ENCODE results near the gene AHRR.

AHRR gene

DNA sequence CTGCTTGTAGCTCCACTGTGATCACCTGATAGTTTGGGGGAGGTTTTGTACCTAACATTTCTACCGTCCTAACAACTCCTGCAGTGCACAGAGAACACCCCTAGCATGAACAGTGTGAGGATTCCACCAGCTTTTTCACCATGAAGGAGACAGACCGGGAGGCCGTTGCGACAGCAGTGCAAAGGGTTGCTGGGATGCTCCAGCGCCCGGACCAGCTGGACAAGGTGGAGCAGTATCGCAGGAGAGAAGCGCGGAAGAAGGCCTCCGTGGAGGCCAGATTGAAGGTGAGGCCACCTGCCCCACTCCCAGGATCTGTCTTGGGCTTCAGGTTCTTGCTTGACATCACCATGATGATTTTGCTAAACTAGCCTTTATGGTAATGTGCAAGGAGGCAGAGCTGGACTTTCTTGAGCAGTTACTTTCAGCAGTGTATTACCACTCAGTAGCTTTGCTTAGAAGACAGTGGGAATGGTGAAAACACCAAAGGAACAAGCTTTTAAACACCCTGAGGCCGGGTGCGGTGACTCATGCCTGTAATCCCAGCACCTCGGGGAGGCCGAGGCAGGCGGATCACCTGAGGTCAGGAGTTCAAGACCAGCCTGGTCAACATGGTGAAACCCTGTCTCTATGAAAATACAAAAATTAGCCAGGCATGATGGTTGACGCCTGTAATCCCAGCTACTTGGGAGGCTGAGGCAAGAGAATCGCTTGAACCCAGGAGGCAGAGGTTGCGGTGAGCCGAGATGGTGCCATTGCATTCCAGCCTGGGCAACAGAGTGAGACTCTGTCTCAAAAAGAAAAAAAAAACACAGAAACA lies 124.8 kb downstream of the AHRR start:
- Histone ChIP-seq H3K4me1 (ENCODE audit: control insufficient read depth, insufficient read depth, low read length) (no peaks in the 10 kb centered on the region), H3K9me3 (ENCODE audit: control insufficient read depth, insufficient read depth, low read length) (no peaks in the 10 kb centered on the region), H3K36me3 (ENCODE audit: control insufficient read depth, insufficient read depth, low read length) (peaks cover 47% of the 10 kb centered on the region), H3K27me3 (ENCODE audit: control insufficient read depth, insufficient read depth, low read length) (no peaks in the 10 kb centered on the region; the same call in 1 of the 2 replicates), H3K9ac (ENCODE audit: low read depth, low read length) (no peak overlapping the region), H3K4me3 (ENCODE audit: low read depth, low read length) (no peak overlapping the region), H3K27ac (ENCODE audit: low read depth, low read length) (no peak overlapping the region)

DNA sequence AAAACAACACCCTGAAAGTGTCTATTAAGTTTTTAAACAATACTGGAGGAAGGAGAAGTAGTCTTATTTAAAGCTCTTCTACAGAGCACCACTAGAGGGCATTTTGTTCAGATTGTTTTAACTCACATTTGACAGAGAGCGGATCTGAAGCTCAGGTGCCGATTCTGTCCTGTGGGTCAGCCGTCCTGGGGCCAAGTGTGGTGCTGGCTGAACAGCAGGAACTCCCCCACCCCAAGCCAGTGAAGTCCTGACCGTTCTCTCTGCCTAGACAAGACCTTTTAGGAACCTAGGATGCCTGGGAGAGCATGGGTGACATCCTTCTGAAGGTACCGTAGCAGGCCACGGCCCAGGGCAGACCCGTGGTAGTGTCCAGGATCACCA lies 125.4 kb downstream of the AHRR start:
- no peaks in the 10 kb centered on the region; the same call in 1 of the 2 replicates for H3K27me3 ChIP-seq (ENCODE audit: control insufficient read depth, insufficient read depth, low read length)
- peaks cover 49% of the 10 kb centered on the region for H3K36me3 ChIP-seq (ENCODE audit: control insufficient read depth, insufficient read depth, low read length)
- H3K4me3 ChIP-seq (ENCODE audit: low read depth, low read length), result no peak overlapping the region
- no peak overlapping the region for H3K9ac ChIP-seq (ENCODE audit: low read depth, low read length)
- no peaks in the 10 kb centered on the region for H3K4me1 ChIP-seq (ENCODE audit: control insufficient read depth, insufficient read depth, low read length)
- H3K27ac ChIP-seq (ENCODE audit: low read depth, low read length), result no peak overlapping the region
- no peaks in the 10 kb centered on the region for H3K9me3 ChIP-seq (ENCODE audit: control insufficient read depth, insufficient read depth, low read length)

GRCh38 chr5:447501-447900 lies 126.0 kb downstream of the AHRR start:
- no peaks in the 10 kb centered on the region for H3K9me3 ChIP-seq (ENCODE audit: control insufficient read depth, insufficient read depth, low read length)
- H3K27ac ChIP-seq (ENCODE audit: low read depth, low read length), result no peak overlapping the region
- H3K27me3 ChIP-seq (ENCODE audit: control insufficient read depth, insufficient read depth, low read length), result no peaks in the 10 kb centered on the region; the same call in 1 of the 2 replicates
- H3K36me3 ChIP-seq (ENCODE audit: control insufficient read depth, insufficient read depth, low read length), result peaks cover 54% of the 10 kb centered on the region
- no peaks in the 10 kb centered on the region for H3K4me1 ChIP-seq (ENCODE audit: control insufficient read depth, insufficient read depth, low read length)
- H3K4me3 ChIP-seq (ENCODE audit: low read depth, low read length), result no peak overlapping the region
- H3K9ac ChIP-seq (ENCODE audit: low read depth, low read length), result no peak overlapping the region

DNA sequence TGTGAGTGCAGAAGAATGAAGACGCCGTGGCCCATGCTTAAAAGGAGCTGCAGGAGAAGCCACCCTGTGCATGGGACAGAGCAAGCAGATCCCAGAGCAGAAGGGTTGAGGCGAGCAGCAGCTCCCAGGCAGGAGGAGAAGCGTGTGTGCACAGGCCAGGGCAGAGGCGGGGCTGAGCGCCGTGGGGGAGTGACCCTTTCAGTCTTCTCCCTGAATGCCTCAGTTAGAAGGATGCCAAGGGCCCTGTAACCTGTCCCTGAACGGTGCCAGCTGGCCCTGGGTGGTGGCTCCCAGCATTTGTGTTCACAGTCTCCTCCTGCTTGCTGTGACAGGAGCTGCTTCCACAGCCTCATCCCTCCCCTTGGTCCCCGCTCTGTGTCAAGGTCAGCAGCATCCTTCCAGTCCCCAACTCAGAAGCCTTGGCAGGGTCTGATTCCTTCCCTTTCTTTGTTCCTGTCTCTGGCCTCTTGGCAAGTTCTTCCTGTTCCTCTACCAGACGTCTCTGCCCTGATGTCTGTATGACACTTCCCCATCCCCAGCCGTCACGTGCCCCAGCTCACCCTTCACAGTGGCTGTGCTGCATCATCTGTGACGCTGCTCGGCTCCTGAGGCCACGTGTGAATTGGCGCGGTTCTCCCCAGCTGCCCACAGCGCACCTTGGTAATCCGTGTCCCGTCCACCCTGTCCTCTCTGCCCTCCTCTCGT lies 126.7 kb downstream of the AHRR start:
- no peaks in the 10 kb centered on the region for H3K9me3 ChIP-seq (ENCODE audit: control insufficient read depth, insufficient read depth, low read length)
- no peak overlapping the region for H3K4me3 ChIP-seq (ENCODE audit: low read depth, low read length)
- H3K27ac ChIP-seq (ENCODE audit: low read depth, low read length), result no peak overlapping the region
- peaks cover 59% of the 10 kb centered on the region for H3K36me3 ChIP-seq (ENCODE audit: control insufficient read depth, insufficient read depth, low read length)
- no peak overlapping the region for H3K9ac ChIP-seq (ENCODE audit: low read depth, low read length)
- no peaks in the 10 kb centered on the region; the same call in 1 of the 2 replicates for H3K27me3 ChIP-seq (ENCODE audit: control insufficient read depth, insufficient read depth, low read length)
- H3K4me1 ChIP-seq (ENCODE audit: control insufficient read depth, insufficient read depth, low read length), result no peaks in the 10 kb centered on the region

- H3K4me1 ChIP-seq (ENCODE audit: control insufficient read depth, insufficient read depth, low read length), result no peaks in the 10 kb centered on the region
- no peaks in the 10 kb centered on the region for H3K27me3 ChIP-seq (ENCODE audit: control insufficient read depth, insufficient read depth, low read length)
- H3K9ac ChIP-seq (ENCODE audit: low read depth, low read length), result no peak overlapping the region
- H3K36me3 ChIP-seq (ENCODE audit: control insufficient read depth, insufficient read depth, low read length), result peaks cover 65% of the 10 kb centered on the region
- H3K9me3 ChIP-seq (ENCODE audit: control insufficient read depth, insufficient read depth, low read length), result no peaks in the 10 kb centered on the region
- H3K4me3 ChIP-seq (ENCODE audit: low read depth, low read length), result no peak overlapping the region
- no peak overlapping the region for H3K27ac ChIP-seq (ENCODE audit: low read depth, low read length)
Measured at GRCh38 chr5:448766-449090, 127.2 kb downstream of the AHRR start.

GRCh38 chr5:449151-449550 lies 127.6 kb downstream of the AHRR start:
- H3K36me3 ChIP-seq (ENCODE audit: control insufficient read depth, insufficient read depth, low read length), result peaks cover 69% of the 10 kb centered on the region
- no peak overlapping the region for H3K9ac ChIP-seq (ENCODE audit: low read depth, low read length)
- H3K27me3 ChIP-seq (ENCODE audit: control insufficient read depth, insufficient read depth, low read length), result no peaks in the 10 kb centered on the region
- H3K4me3 ChIP-seq (ENCODE audit: low read depth, low read length), result no peak overlapping the region
- no peaks in the 10 kb centered on the region for H3K4me1 ChIP-seq (ENCODE audit: control insufficient read depth, insufficient read depth, low read length)
- H3K27ac ChIP-seq (ENCODE audit: low read depth, low read length), result no peak overlapping the region
- H3K9me3 ChIP-seq (ENCODE audit: control insufficient read depth, insufficient read depth, low read length), result no peaks in the 10 kb centered on the region

DNA sequence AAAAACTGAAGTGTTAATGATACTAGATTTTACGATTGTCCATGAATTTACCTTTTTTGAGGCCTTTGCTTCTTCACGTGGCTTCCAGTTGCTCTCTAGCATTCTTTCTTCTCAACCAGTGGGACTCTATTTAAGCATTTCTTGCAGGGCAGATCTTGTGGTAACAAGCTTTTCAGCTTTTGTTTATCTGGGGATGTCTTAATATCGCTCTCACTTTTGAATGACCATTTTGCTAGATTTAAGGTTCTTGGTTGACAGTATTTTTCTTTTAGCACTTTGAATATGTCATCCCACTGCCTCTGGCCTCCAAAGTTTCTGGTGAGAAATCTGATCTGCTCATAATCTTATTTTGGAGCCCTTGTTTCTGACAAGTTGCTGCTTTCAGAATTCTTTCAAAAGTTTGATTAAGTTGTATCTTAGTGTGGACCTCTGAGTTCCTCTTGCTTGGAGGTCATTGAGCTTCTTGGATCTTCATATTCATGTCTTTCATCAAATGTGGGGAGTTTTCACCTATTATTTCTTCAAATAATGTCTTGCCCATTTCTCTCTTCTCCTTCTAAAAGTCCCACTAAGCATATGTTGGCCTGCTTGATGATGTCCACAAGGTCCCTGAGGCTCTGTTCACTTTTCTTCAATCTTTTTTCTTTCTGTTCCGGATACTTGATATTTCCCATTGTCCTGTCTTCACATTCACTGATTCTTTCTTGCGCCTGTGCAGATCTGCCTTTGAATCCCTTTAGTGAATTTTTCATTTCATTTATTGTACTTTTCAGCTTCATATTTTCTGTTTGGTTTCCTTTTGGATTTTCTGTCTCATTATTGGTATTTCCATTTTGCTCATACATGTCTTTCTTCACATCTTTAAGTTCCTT lies 130.3 kb downstream of the AHRR start:
- peaks cover 10% of the 10 kb centered on the region for H3K4me1 ChIP-seq (ENCODE audit: control insufficient read depth, insufficient read depth, low read length)
- H3K27me3 ChIP-seq (ENCODE audit: control insufficient read depth, insufficient read depth, low read length), result no peaks in the 10 kb centered on the region
- no peak overlapping the region for H3K9ac ChIP-seq (ENCODE audit: low read depth, low read length)
- no peak overlapping the region for H3K4me3 ChIP-seq (ENCODE audit: low read depth, low read length)
- H3K9me3 ChIP-seq (ENCODE audit: control insufficient read depth, insufficient read depth, low read length), result no peaks in the 10 kb centered on the region
- peaks cover 73% of the 10 kb centered on the region for H3K36me3 ChIP-seq (ENCODE audit: control insufficient read depth, insufficient read depth, low read length)
- no peak overlapping the region for H3K27ac ChIP-seq (ENCODE audit: low read depth, low read length)

- H3K4me3 ChIP-seq (ENCODE audit: low read depth, low read length), result no peak overlapping the region
- H3K27ac ChIP-seq (ENCODE audit: low read depth, low read length), result no peak overlapping the region
- H3K27me3 ChIP-seq (ENCODE audit: control insufficient read depth, insufficient read depth, low read length), result no peaks in the 10 kb centered on the region
- no peak overlapping the region for H3K9ac ChIP-seq (ENCODE audit: low read depth, low read length)
- peaks cover 73% of the 10 kb centered on the region for H3K36me3 ChIP-seq (ENCODE audit: control insufficient read depth, insufficient read depth, low read length)
- H3K4me1 ChIP-seq (ENCODE audit: control insufficient read depth, insufficient read depth, low read length), result peaks cover 10% of the 10 kb centered on the region
- no peaks in the 10 kb centered on the region for H3K9me3 ChIP-seq (ENCODE audit: control insufficient read depth, insufficient read depth, low read length)
Measured at GRCh38 chr5:452978-453710, 131.6 kb downstream of the AHRR start.

GRCh38 chr5:453725-454481 lies 132.4 kb downstream of the AHRR start:
- peaks cover 68% of the 10 kb centered on the region for H3K36me3 ChIP-seq (ENCODE audit: control insufficient read depth, insufficient read depth, low read length)
- H3K27me3 ChIP-seq (ENCODE audit: control insufficient read depth, insufficient read depth, low read length), result no peaks in the 10 kb centered on the region
- no peak overlapping the region for H3K27ac ChIP-seq (ENCODE audit: low read depth, low read length)
- no peak overlapping the region for H3K9ac ChIP-seq (ENCODE audit: low read depth, low read length)
- H3K9me3 ChIP-seq (ENCODE audit: control insufficient read depth, insufficient read depth, low read length), result no peaks in the 10 kb centered on the region
- H3K4me3 ChIP-seq (ENCODE audit: low read depth, low read length), result no peak overlapping the region
- H3K4me1 ChIP-seq (ENCODE audit: control insufficient read depth, insufficient read depth, low read length), result peaks cover 10% of the 10 kb centered on the region

GRCh38 chr5:454936-455335 lies 133.4 kb downstream of the AHRR start:
- Histone ChIP-seq H3K27ac (ENCODE audit: low read depth, low read length) (no peak overlapping the region), H3K9ac (ENCODE audit: low read depth, low read length) (no peak overlapping the region), H3K36me3 (ENCODE audit: control insufficient read depth, insufficient read depth, low read length) (peaks cover 66% of the 10 kb centered on the region), H3K4me1 (ENCODE audit: control insufficient read depth, insufficient read depth, low read length) (peaks cover 10% of the 10 kb centered on the region), H3K4me3 (ENCODE audit: low read depth, low read length) (no peak overlapping the region), H3K9me3 (ENCODE audit: control insufficient read depth, insufficient read depth, low read length) (no peaks in the 10 kb centered on the region), H3K27me3 (ENCODE audit: control insufficient read depth, insufficient read depth, low read length) (no peaks in the 10 kb centered on the region)

Data from HUES48 (cell line).